SH-SY5Y (cell line): ENCODE data around the gene ACD.

Source experiments
- GATA2 ChIP-seq: IDR thresholded peaks from 2 replicates; pipeline ENCODE4 v1.6.1; 2011; ENCODE audit warnings: mild to moderate bottlenecking, low read depth, low read length
- GATA3 ChIP-seq: IDR thresholded peaks from 2 replicates; pipeline ENCODE4 v1.6.1; 2011; ENCODE audit warnings: low read depth, mild to moderate bottlenecking, low read length, moderate library complexity

DNA sequence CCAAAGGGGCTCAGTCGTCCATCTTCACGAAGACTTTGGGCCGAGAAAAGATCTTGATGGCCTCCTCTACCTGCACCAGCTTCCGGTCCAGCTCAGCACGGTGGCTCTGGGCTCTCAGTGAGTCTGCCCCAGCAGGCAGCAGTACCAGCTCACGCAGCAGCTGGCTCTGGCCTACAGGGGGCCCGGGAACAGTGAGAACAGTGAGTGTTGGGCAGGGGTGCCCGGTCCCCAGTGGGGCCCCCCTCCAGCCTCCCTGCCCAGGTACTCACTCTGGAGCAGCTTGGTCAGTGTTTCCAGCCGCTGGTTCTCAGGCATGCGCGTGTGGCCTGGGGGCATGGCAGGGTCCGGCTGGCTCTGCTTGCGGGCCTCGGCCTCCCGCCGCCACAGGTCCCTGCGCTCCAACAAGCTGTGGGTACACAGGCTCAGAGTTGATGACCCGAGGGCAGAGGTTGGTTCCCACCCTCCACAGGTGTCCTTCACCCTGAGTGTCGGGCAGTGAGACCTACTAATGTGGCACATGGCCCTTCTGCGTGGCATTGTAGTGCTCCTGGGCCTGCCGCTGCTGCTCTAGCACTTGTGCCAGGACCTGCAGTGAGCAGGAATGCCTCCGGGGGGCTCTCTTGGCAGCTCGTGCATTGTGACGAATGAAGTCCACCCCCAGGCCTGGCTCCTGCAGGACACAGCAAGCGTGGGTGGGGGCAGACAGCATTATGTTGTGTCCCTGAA, 3.3 kb upstream of the ACD start:
- no peak for TF ChIP-seq GATA2
- no peak for TF ChIP-seq GATA3
